ENCODE data around the gene NAPB. TPM values are rescaled to one million over a fixed set of nuclear protein-coding genes. Genes with fewer than 3 reads are reported as not detected.

Gene NAPB
- total RNA-seq, 2 experiments from 2014 or later: 9.7 to 10.3 TPM

DNA sequence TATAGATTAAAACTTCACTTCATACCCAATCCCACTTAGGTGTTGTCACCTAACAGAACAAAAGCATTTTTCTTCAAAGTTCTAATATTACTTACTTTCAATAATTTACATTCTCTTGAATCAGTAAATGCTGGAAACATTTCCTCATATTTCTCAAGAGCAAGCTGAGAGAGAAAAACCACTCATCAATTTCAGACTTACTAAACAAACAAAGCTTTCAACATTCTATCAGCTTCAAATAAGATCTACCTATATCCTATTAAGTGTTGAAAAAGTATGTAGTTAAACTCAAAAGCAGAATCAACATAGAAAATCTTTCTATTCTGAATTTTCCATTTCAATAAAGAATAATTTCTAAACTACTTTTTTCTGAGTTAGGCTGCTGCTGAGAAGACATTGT is 41.5 kb downstream of the NAPB start:
- ChIA-PET CTCF (no interaction called here), POLR2A (no interaction called here)

DNA sequence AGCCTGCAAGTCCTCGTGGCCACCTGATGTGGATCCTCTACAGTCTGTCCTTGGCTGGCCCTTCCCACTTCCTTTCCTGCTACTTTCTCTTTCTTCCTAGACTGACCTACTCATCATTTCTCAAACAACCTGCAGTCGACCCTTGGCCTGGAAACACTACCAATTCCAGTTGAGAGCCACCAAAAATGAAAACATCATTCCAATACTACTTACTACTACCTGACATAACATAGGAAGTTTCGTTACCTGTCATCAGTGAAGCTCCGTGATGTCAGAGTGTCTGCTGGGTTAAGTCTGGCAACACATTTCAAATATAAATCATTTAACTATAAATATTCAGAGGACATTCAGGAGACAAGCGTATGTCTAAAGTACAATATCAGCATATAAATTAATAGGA is 45.5 kb downstream of the NAPB start:
- ChIA-PET POLR2A (interaction anchor here (1.1 kb wide), 1 partner anchor 46 kb away, joined by 4 read pairs; the partner anchor contains the start of gene NAPB), CTCF (no interaction called here)

DNA sequence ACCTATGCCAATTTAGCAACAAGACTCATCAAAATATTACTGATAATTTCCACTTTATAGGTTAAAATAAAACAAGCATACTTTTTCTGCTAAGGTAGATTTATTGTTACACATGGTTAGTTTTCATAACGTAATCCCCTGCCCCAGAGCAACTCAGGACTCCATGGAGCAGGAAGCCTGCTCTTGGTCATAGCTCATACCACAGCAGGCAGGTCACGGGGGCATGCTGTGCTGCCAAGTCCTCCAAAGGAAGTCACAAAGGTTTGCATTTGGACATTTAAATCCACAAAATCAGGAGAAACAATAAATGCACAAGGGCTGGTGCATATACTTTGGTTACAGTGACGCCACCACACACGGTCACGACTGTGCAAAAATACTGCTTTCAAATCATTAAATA is 46.8 kb downstream of the NAPB start:
- POLR2A ChIA-PET: interaction anchor here (1.1 kb wide), 1 partner anchor 47 kb away, joined by 4 read pairs; the partner anchor contains the start of gene NAPB
- CTCF ChIA-PET: interaction anchor here (1.0 kb wide), 1 partner anchor 25 kb away, joined by 3 read pairs; no protein-coding TSS in a partner anchor

DNA sequence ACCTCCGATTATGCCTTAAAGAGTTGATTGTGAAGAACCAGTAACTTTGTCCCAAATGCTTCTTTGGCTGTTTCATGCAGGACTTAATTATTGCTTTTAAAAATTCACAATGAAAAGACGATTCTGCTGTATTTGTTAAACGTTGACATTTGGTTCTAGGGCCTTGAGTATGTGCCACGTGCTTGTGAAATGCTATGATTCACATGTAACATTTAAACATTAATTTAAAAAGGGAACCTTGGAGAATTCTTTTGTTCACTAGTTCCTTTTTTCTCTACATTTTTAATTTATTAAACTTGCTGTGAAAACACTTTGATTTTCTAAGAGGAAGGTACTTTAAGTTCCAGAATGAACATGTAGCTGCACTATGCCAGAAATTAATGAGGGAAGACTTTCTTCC is 49.8 kb downstream of the NAPB start:
- POLR2A ChIA-PET: no interaction called here
- CTCF ChIA-PET: interaction anchor here (0.6 kb wide), 1 partner anchor 12 kb away, joined by 3 read pairs; no protein-coding TSS in a partner anchor

DNA sequence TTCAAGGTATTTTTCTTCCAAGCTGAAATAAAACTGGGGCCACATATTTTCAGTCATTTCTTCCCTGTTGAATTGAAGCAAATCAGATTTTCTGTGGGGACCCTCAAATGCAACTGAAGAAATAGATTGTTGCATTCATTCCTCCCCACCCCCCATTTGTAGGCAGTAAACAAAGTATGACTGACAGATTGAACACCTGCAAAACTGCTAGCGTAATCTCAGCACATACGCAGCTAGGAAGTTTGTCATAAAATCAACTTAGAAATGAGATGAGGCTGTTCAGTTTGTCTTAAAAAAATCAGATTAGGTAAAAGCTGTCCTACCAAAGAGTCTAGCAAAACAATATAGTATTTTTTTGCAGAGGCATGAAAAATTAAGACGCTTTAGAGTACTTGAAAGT is 50.4 kb downstream of the NAPB start:
- ChIA-PET POLR2A (no interaction called here), CTCF (no interaction called here)

DNA sequence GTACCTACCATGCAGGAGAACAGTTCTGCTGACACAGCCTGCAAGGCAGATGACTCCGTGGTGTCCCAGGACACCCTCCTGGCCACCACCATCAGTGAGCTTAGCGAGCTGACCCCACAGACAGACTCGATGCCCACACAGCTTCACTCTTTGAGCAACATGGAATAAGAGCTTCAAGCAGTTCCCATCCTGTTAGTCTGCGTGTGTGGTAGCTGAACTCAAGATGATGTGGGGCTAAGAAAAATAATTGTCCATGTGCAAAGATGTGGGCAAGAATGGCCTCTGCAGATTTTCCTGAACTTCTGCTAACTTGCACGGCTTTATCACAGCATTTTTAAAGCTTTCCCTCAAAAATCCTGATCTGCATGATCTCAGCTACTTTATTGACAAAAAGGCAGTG is 51.0 kb downstream of the NAPB start:
- POLR2A ChIA-PET: interaction anchor here (0.6 kb wide), 1 partner anchor 12 kb away, joined by 6 read pairs; no protein-coding TSS in a partner anchor

DNA sequence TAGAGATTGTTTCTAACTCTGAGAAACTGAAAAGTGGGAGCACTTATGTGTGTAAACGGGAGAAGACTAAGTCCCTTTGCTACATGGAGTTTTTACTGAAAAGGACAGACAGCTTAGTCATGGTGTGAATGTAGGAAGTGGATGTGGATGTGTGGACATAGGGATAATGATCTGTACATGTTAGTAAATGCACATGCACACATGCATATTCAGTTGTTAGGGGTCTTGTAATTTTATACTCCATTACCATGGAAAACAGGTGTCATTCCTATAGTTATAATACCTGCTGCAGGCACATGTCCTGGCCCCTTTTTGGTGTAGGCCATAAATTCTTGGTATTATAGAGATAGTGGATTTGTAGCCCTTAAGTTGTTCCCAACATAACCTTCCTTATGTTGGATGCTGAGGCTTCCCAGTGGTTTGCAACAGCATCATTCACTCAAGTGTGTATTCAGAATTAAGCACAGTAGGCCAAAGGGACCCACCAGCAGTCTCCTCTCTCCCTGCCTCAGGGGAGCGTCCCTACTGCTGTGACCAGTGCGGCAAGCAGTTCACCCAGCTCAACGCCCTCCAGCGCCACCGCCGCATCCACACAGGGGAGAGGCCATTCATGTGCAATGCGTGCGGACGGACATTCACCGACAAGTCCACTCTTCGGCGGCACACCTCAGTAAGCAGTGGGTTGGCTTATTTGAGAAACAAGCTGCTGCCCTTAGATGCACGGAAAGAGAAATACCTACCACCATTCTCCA is 52.0 kb downstream of the NAPB start:
- ChIA-PET CTCF (no interaction called here), POLR2A (interaction anchor here (0.6 kb wide), 1 partner anchor 13 kb away, joined by 6 read pairs; no protein-coding TSS in a partner anchor)

More for the DNA sequence above, 51.0 kb downstream of the NAPB start:
- CTCF ChIA-PET: no interaction called here

DNA sequence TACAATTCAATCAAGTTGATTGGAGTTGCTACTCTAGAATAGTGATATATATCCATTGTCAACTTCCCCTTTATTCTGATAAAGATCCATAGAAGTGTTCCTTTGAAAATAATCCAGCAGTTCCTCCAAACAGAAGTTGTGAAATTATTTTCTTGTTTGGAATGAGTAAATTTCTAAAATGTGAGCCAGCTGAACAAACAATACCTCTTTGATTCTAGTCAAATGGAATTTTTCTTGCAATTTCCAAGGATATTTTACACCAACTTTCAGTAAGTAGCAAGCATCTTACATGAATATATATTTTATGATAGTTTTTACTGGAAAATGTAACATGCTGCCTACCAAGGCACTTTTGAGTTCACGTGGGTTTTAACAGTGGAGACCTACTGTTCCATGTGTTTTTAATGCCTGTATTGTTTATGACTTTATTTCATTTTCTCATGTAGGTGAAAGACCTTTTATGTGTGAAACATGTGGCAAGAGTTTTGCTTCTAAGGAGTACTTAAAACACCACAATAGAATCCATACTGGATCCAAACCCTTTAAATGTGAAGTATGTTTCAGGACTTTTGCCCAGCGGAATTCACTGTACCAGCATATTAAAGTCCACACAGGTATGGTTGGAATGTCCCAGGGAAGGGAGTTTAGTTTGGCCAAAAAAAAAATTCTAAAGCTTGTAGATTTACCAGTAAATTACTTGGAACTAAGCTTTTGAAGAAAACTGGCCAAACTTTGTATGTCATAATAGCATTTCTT is 52.8 kb downstream of the NAPB start:
- CTCF ChIA-PET: no interaction called here

DNA sequence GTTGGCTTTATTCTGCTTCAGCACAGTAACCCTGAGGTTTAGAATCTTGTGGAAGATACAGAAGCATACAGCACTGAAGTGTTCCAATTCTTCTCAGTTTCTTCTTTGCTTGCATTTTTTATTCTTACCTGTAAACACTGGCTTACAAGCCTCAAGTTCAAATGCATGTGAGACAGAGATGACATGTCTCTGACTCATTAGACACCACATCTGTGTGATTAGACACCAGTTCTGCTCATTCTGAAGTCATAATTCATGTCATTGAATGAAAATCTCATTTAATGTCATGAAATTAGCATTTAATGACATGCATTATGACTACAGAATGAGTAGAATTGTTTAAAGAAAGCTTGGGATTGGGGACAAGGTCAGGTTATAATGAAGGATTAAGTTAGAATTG is 53.5 kb downstream of the NAPB start:
- CTCF ChIA-PET: no interaction called here
- POLR2A ChIA-PET: no interaction called here

More for the DNA sequence above, 52.8 kb downstream of the NAPB start:
- POLR2A ChIA-PET: no interaction called here

DNA sequence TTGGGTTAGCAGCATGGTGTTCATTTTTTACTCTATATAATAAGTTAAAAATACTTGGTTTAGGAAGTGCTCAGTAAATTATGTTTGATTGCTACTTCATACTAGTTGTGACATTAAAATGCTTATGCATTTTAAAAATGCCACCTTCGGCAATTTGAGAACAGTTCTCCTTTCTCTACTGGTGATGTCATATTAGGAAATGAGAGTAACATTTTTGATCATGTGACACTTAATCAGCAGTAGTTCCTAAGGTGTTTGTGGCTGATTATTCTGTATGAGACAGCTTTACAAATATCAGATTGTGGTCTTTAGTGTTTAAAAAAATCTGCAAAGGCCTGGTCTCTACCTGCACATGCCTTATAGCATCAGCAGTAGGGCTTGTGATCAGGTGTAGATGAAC is 54.9 kb downstream of the NAPB start:
- POLR2A ChIA-PET: interaction anchor here (0.6 to 1.1 kb wide), 2 partner anchors 9 to 16 kb away, joined by 3 to 4 read pairs; partner anchors contain the start of gene NXT1
- CTCF ChIA-PET: interaction anchor here (0.8 kb wide), 1 partner anchor 19 kb away, joined by 3 read pairs; no protein-coding TSS in a partner anchor

DNA sequence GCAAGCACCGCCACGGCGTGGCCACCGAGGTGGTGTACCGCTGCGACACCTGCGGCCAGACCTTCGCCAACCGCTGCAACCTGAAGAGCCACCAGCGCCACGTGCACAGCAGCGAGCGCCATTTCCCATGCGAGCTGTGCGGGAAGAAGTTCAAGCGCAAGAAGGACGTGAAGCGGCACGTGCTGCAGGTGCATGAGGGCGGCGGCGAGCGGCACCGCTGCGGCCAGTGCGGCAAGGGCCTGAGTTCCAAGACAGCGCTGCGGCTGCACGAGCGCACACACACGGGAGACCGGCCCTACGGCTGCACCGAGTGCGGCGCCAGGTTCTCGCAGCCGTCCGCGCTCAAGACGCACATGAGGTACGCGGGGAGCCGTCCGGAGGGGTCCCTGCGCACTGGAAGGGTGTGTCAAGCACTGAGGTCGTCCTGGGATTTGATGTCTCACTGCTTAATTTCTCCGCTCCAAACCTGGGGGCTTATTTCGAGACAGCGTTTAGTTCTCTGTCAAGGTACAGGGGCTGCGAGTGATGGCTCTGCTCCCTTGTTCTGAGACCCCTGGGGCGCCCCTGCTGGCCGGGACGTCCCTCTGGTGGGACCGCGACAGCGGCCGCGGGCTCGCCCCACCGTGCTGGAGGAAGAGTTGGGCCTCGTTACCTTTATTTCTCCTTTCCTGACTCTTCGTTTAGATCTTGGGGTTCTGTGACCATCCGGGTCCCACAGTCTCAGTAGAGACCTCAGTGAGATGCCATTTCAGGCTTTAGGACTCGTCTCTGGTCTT is 55.7 kb downstream of the NAPB start:
- ChIA-PET POLR2A (no interaction called here), CTCF (no interaction called here)

DNA sequence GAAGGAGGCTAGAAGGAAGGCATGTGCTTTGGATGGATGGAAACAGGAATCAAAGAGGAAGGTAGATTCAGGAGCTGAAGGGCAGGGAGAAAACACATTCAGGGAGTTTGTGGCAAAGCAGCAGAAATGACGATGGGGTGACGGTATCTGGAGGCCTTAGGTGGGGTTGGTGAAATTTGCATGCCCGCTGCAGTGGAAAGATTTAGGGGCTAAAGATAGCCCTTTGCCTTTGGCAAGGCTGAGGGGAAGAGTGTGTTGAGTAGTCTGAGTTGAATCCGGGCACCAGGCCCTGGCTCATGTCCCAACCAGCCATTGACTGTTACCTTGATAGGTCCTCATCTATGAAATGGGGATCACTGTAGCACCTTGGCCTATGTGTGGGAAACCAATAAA is 58.0 kb downstream of the NAPB start:
- ChIA-PET POLR2A (interaction anchor here (3.1 kb wide), 1 partner anchor 13 kb away, joined by 24 read pairs; the partner anchor contains the start of gene NXT1), CTCF (interaction anchor here (1.6 kb wide), 1 partner anchor 13 kb away, joined by 3 read pairs; no protein-coding TSS in a partner anchor)

DNA sequence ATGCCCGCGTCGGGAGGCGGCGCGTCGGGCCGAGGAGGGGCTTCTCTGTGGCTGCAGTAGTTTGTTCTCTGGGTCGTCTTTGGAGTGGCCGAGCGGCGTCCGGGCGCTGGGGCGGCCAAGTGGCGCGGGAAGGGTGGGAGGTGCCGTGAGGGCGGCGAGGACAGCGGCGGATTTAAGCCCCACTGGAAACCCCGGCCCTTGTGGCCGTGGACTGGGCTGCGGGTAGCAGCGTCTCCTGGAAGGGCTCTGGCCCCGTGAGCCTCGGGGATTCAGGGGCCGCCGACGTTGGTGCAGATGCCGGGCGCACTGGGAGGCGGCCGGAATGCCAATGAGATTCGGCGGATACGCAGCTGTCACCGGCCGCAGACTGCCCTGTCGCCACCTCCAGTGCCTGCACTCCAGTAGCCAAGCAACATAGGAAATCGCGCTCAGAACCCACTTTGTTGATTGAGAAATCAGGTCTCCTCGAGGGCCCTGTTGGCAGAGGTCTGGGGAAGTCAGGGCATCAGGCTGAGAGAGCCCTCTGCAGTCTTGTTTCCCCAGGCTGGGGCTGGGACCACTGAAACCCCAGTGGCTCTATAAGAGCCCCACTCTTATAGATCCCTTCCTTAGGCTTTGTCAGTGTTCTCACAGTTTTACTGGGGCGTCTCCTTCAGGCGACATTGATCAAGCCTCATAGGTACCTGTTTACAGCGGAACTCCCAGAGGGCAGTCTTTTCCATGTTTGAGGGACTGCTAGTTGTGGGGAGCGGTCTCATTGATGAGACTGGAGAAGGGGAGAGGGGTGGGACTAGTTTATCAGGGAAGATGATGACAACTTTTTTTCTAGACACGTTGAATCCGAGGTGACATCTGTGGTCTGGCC is 58.7 kb downstream of the NAPB start:
- CTCF ChIA-PET: interaction anchor here (1.6 kb wide), 1 partner anchor 13 kb away, joined by 3 read pairs; no protein-coding TSS in a partner anchor

DNA sequence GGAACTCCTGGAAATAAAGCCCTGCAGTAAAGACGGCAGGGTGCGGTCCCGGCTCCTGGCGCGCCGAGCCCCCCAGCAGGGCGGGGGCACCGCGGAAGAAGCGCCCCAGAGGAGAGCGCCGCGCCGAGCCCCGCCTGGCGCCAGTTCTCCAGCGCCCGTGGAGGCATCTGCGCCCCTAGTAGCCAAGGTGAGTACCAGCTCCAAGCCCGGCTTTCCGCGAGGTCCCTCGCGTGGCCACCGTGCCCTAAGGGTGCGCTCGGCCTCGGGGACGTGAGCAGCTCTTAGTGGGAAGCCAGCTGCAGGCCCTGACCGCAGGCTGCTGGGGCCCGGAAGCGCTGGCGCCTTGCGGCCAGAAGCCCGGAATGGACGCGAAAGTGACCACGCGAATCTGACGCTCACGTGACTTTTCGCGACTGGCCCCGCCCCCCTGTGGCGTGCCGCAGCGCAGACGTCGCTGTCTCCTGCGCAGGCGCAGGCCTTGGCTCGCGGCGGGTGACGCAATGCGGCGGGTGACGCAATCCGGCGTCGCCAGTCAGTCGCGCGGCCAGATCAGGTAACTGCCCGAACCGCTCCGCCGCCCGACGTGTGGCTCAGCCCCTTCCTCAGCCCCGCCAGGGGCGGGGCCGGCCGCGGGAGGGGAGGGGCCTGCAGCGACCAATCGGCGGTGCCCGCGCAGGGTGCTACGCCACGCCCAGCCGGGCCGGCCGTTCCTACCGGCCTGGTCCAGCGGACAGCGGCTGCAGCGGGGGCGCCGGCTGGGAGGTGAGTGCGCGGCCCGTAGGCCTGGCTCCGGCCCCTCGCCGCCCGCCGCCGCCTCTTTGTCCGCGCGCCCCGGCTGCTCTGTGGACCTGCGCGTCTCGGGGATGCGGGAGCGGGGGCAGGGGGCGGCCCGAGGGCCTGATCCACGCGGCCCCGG is 59.6 kb downstream of the NAPB start, which contains the start of gene GZF1:
Gene GZF1, plus strand, starts transcription at position 707 of the 916 bp plus-strand sequence. CDS start 2,202 bp downstream, outside the sequence.
- ChIA-PET POLR2A (interaction anchor here (1.1 to 3.1 kb wide), 4 partner anchors 9 to 59 kb away, joined by 3 to 24 read pairs (median 6); partner anchors contain the start of genes NAPB and NXT1), CTCF (interaction anchor here (2.0 kb wide), 1 partner anchor 11 kb away, joined by 10 read pairs; the partner anchor contains the start of gene NXT1)

More for the DNA sequence above, 58.7 kb downstream of the NAPB start:
- POLR2A ChIA-PET: interaction anchor here (3.1 kb wide), 1 partner anchor 12 kb away, joined by 24 read pairs; the partner anchor contains the start of gene NXT1

DNA sequence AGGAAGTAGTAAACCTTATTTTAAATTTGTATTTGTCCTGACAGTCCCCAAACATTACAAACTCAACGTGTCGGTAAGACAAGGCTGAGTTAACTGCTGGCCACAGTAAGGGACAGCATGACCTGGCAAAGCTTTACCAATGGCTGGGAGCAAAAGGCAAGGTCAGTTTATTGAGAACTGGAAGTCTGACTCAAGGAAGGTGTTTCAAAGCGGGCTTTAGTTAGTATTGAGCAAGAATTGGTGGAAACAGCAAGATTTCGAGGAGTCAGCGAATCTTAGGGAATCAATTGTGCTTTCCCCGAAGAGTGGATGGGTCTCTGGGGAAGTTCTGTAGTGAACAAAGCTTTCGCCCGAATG is 60.2 kb downstream of the NAPB start:
- CTCF ChIA-PET: interaction anchor here (2.0 kb wide), 1 partner anchor 10 kb away, joined by 10 read pairs; the partner anchor contains the start of gene NXT1
- POLR2A ChIA-PET: interaction anchor here (1.1 to 3.1 kb wide), 4 partner anchors 9 to 60 kb away, joined by 3 to 24 read pairs (median 6); partner anchors contain the start of genes NAPB and NXT1

DNA sequence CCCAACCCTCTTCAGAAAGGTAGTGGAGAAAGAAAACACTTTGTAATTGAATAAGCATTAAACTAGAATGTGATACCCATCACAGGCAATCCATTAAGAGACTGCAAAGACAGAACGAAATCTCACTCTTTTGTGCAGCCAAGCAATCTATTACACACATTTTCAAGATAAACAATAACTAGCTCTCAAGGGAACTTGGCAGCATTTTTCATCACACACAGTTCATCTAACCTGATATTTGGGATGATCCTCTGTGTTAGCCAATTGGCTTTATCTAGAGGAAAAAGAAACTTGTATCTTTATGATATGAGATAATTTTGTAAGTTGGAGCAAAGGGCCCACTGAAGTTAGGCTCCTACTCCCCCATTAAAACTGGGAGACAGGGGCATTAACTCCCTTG is 60.8 kb downstream of the NAPB start:
- CTCF ChIA-PET: interaction anchor here (2.0 to 3.4 kb wide), 2 partner anchors 10 to 60 kb away, joined by 10 to 14 read pairs; partner anchors contain the start of genes NAPB and NXT1
- POLR2A ChIA-PET: interaction anchor here (3.1 kb wide), 1 partner anchor 10 kb away, joined by 24 read pairs; the partner anchor contains the start of gene NXT1
